ENCODE results near the gene CLCN2. TPM values are rescaled to one million over a fixed set of nuclear protein-coding genes. Genes with fewer than 3 reads are reported as not detected.

Gene CLCN2
- total RNA-seq, 1 donor from 2014 or later, result 2.1 TPM

DNA sequence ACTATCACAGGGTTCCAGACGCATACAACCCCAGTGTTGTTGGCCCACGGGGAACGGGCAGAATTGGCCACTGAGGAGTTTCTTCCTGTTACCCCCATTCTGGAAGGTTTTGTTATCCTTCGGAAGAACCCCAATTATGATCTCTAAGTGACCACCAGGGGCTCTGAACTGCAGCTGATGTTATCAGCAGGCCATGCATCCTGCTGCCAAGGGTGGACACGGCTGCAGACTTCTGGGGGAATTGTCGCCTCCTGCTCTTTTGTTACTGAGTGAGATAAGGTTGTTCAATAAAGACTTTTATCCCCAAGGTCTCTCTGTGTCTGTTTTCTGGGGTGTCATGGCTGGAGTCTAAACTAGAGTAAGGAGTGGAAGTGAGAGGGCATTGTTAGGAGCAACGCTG, 52.7 kb downstream of the CLCN2 start:
- TF ChIP-seq, protein P1, sequence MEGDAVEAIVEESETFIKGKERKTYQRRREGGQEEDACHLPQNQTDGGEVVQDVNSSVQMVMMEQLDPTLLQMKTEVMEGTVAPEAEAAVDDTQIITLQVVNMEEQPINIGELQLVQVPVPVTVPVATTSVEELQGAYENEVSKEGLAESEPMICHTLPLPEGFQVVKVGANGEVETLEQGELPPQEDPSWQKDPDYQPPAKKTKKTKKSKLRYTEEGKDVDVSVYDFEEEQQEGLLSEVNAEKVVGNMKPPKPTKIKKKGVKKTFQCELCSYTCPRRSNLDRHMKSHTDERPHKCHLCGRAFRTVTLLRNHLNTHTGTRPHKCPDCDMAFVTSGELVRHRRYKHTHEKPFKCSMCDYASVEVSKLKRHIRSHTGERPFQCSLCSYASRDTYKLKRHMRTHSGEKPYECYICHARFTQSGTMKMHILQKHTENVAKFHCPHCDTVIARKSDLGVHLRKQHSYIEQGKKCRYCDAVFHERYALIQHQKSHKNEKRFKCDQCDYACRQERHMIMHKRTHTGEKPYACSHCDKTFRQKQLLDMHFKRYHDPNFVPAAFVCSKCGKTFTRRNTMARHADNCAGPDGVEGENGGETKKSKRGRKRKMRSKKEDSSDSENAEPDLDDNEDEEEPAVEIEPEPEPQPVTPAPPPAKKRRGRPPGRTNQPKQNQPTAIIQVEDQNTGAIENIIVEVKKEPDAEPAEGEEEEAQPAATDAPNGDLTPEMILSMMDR (IDR thresholded peaks at IDR 0.05; ENCODE audit: insufficient read depth, low read length, severe bottlenecking), result no peak
- no peak for FAIRE-seq
- Histone ChIP-seq H3K4me3 (ENCODE audit: low read depth, low read length) (no peak overlapping the region), H3K27me3 (ENCODE audit: control insufficient read depth, insufficient read depth, low read length) (no peaks in the 10 kb centered on the region), H3K36me3 (ENCODE audit: control insufficient read depth, insufficient read depth, low read length) (peaks cover 24% of the 10 kb centered on the region)
- no peak for DNase-seq (ENCODE audit: low read depth)

DNA sequence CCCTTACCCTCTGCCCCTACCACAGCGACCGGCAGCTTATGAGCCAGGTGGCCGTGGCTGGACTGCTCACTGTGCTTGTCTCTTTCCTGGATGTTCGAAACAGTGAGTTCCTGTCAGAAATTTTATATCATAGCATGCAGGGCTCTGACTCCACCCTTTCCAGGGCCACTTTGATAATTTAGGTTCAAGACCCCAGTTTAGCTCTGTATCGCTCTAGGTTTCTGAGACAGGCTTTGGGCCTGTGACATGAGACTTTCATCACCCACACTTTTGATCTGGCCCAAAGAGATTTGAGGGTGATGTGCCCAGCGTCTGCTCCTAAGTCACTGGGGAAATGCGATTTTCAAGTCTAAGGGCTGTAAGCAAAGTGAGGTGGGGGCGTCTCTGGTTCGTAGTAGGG, 53.5 kb downstream of the CLCN2 start:
- DNase-seq (ENCODE audit: low read depth) (no peak), FAIRE-seq (no peak)
- no peak overlapping the region for H3K4me3 ChIP-seq (ENCODE audit: low read depth, low read length)
- no peaks in the 10 kb centered on the region for H3K27me3 ChIP-seq (ENCODE audit: control insufficient read depth, insufficient read depth, low read length)
- TF ChIP-seq, protein P1 (IDR thresholded peaks at IDR 0.05; ENCODE audit: insufficient read depth, low read length, severe bottlenecking), result no peak
- H3K36me3 ChIP-seq (ENCODE audit: control insufficient read depth, insufficient read depth, low read length), result peaks cover 32% of the 10 kb centered on the region

GRCh38 chr3:184306341-184306972, 54.9 kb downstream of the CLCN2 start:
- TF ChIP-seq, protein P1 (IDR thresholded peaks at IDR 0.05; ENCODE audit: insufficient read depth, low read length, severe bottlenecking), result no peak
- Histone ChIP-seq H3K27me3 (ENCODE audit: control insufficient read depth, insufficient read depth, low read length) (no peaks in the 10 kb centered on the region), H3K4me3 (ENCODE audit: low read depth, low read length) (no peak overlapping the region), H3K36me3 (ENCODE audit: control insufficient read depth, insufficient read depth, low read length) (peaks cover 44% of the 10 kb centered on the region)
- no peak for DNase-seq (ENCODE audit: low read depth)
- FAIRE-seq, result no peak

DNA sequence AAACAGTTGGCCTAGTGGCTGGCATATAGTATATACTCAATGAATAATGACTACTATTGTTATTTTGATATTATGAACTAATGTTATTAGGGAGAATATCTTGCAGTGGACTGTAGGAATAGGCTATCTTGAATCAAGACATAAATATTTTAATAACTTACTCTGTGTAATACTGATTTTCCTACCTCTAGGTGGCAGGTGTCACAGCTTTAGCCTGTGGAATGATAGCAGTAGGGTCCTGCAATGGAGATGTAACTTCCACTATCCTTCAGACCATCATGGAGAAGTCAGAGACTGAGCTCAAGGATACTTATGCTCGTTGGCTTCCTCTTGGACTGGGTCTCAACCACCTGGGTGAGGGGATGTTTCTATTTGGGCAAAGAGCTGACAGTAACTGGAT, 55.8 kb downstream of the CLCN2 start:
- Histone ChIP-seq H3K36me3 (ENCODE audit: control insufficient read depth, insufficient read depth, low read length) (peaks cover 47% of the 10 kb centered on the region), H3K4me3 (ENCODE audit: low read depth, low read length) (no peak overlapping the region), H3K27me3 (ENCODE audit: control insufficient read depth, insufficient read depth, low read length) (no peaks in the 10 kb centered on the region)
- TF ChIP-seq, protein P1 (IDR thresholded peaks at IDR 0.05; ENCODE audit: insufficient read depth, low read length, severe bottlenecking), result peak; percentile 14
- peak; percentile 64 for FAIRE-seq
- peak; percentile 12 for DNase-seq (ENCODE audit: low read depth)

GRCh38 chr3:184300378-184300720, 61.1 kb downstream of the CLCN2 start:
- FAIRE-seq, result no peak
- TF ChIP-seq, protein P1 (IDR thresholded peaks at IDR 0.05; ENCODE audit: insufficient read depth, low read length, severe bottlenecking), result no peak
- Histone ChIP-seq H3K4me3 (ENCODE audit: low read depth, low read length) (no peak overlapping the region), H3K27me3 (ENCODE audit: control insufficient read depth, insufficient read depth, low read length) (no peaks in the 10 kb centered on the region), H3K36me3 (ENCODE audit: control insufficient read depth, insufficient read depth, low read length) (peaks cover 29% of the 10 kb centered on the region)
- peak; percentile 84 for DNase-seq (ENCODE audit: low read depth)
